Adrenal gland (tissue), 12 donors: ENCODE measurements around the gene ARHGAP21. TPM values are rescaled to one million over a fixed set of nuclear protein-coding genes. Genes with fewer than 3 reads are reported as not detected.
"Not testable (repeated sequence)": the region's sequence is repeated elsewhere in the genome, so short reads cannot be mapped to it uniquely, and the experiment has no call there.

Experiments
- DNase-seq, 7 donors: peaks; one replicate each; pipeline ENCODE4 v3.0.0-alpha.2; 2019 to 2020
- H3K27ac ChIP-seq, 5 donors: fragments of 200-600 bp; sonication (generic) in 4 of 5; 1 replicate in 3 of 5; 2 replicates in 2 of 5; pipeline versions ENCODE4 v1.5.1 to v1.8.0; 2016 to 2020; ENCODE audit warnings: mild to moderate bottlenecking in 1 of 5
- H3K27me3 ChIP-seq: fragments of 200-600 bp; 2 replicates; pipeline ENCODE4 v1.8.0; 2021
- H3K36me3 ChIP-seq, 2 donors: fragments of 200-600 bp; replicated peaks in 1 of 2; 1 replicate in 1 of 2; 2 replicates in 1 of 2; pipeline versions ENCODE4 v1.5.1 to v1.8.0; 2018 to 2022
- H3K4me1 ChIP-seq, 2 donors: fragments of 200-600 bp; replicated peaks in 1 of 2; 1 replicate in 1 of 2; 2 replicates in 1 of 2; pipeline versions ENCODE4 v1.5.1 to v1.8.0; 2018 to 2021
- H3K4me3 ChIP-seq, 4 donors: fragments of 200-600 bp; sonication (generic) in 3 of 4; one replicate each; pipeline ENCODE4 v1.5.1; 2016 to 2018
- H3K9me3 ChIP-seq, 3 donors: fragments of 200-600 bp; sonication (generic) in 1 of 3; replicated peaks in 1 of 3; 1 replicate in 2 of 3; 2 replicates in 1 of 3; pipeline versions ENCODE4 v1.5.1 to v1.8.0; 2016 to 2021
- POLR2A ChIP-seq, 2 donors: fragments of 450-650 bp; IDR thresholded peaks; one replicate each; pipeline ENCODE4 v1.6.1; 2017; ENCODE audit warnings: antibody characterized with exemption in 2 of 2, mild to moderate bottlenecking in 2 of 2, moderate library complexity in 1 of 2
- WGBS, 4 donors: extraction: QIAGEN DNeasy Blood & Tissue Kit in 2 of 4; methylation state at CpG; one replicate each; pipeline versions ENCODE4 v1.1.5 to v1.1.7; 2013 to 2017; 5-methylcytosine and 5-hydroxymethylcytosine counted together
- intact Hi-C, 2 donors: fragments of 100-400 bp; cut with DNase I; formaldehyde crosslinking; loops; one replicate each; pipeline versions ENCODE4 v1.14.1 to v1.15.0; 2022 to 2023
- polyA plus RNA-seq, 3 donors: library from polyadenylated mRNA; stranded (reverse); fragments of 200-250 nt in 2 of 3; fragments of 350-450 nt in 1 of 3; fragmentation: Illumina TruSeq in 1 of 3; extraction: RNeasy Lipid Tissue Mini Kit (QIAGEN cat#74804) in 1 of 3; gene quantifications; one replicate each; pipeline ENCODE4 v1.2.3, GENCODE V29; 2013 to 2014
- total RNA-seq, 9 donors: library from RNA; depleted of rRNA in 4 of 9; stranded (reverse); fragments of >200 nt in 4 of 9; fragments of 120-200 nt in 1 of 9; fragmentation: NEBNext Ultra II Directional in 1 of 9; extraction: Animal tissue kit (Norgen Biotek cat#: 25700) in 1 of 9; gene quantifications; one replicate each; pipeline versions ENCODE4 v1.1.0 to v1.2.4, GENCODE V29; 2013 to 2023
- TF ChIP-seq, protein P1 (sequence below), 6 experiments: fragments of 450-650 bp in 4 of 6; fragments of 200-600 bp in 2 of 6; sonication (generic) in 1 of 6; IDR thresholded peaks; 1 replicate in 5 of 6; 2 replicates in 1 of 6; pipeline versions ENCODE4 v1.5.1 to v1.8.0; 2016 to 2021; ENCODE audit warnings: antibody characterized with exemption in 6 of 6, mild to moderate bottlenecking in 2 of 6, moderate library complexity in 1 of 6
- donor health status: healthy with polysubstance abuse.
- donor health status: Bipolar disorder and iron deficiency.
- donor health status: DM: yes; HTN: yes; CAD: no.
- donor health status: DM: no; HTN: no; CAD: no.
- donor health status: DM: no; HTN: no; CAD: no.
- donor health status: DM: yes; HTN: yes; CAD: no.

Gene ARHGAP21
- total and polyA plus RNA-seq, 12 donors = 45.2 to 160 (median 107) TPM

DNA sequence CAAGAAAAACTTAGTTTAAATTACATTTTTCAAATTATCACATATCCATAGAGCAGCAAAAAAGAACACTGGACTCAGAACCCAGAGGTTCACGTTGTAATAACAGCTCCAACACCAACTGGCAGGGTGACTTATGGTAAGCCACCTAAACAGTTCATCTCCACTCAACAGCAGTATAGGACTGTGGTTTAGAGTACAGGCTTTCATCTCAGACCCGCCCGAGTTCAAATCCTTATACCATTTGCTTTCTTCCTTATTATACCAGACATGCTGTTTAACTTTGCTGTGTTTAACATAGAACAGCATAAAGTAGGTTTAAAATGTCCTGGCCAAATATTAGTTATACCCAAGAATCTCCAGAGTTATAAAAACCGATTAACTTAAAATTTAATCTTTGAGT, 97.9 kb downstream of the ARHGAP21 start:
- WGBS, 4 donors = 95 to 97% (median 95%) methylated on average over 4 of the region's 4 CpGs
- no peak overlapping the region for H3K27ac ChIP-seq
- no peaks in the 10 kb centered on the region for H3K36me3 ChIP-seq
- intact Hi-C loops = loop anchor here in 1 of 2 donors (10.0 kb wide), 1 partner anchor 449 kb away; no protein-coding TSS in a partner anchor
- H3K9me3 ChIP-seq = no peaks in the 10 kb centered on the region
- no peak for TF ChIP-seq POLR2A (IDR thresholded peaks at IDR 0.05)
- TF ChIP-seq, protein P1, sequence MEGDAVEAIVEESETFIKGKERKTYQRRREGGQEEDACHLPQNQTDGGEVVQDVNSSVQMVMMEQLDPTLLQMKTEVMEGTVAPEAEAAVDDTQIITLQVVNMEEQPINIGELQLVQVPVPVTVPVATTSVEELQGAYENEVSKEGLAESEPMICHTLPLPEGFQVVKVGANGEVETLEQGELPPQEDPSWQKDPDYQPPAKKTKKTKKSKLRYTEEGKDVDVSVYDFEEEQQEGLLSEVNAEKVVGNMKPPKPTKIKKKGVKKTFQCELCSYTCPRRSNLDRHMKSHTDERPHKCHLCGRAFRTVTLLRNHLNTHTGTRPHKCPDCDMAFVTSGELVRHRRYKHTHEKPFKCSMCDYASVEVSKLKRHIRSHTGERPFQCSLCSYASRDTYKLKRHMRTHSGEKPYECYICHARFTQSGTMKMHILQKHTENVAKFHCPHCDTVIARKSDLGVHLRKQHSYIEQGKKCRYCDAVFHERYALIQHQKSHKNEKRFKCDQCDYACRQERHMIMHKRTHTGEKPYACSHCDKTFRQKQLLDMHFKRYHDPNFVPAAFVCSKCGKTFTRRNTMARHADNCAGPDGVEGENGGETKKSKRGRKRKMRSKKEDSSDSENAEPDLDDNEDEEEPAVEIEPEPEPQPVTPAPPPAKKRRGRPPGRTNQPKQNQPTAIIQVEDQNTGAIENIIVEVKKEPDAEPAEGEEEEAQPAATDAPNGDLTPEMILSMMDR (IDR thresholded peaks at IDR 0.05) = no peak
- no peak overlapping the region for H3K4me3 ChIP-seq
- peaks cover 0 to 8% of the 10 kb centered on the region in 2 donors for H3K4me1 ChIP-seq
- H3K27me3 ChIP-seq = no peaks in the 10 kb centered on the region
- DNase-seq = no peak

DNA sequence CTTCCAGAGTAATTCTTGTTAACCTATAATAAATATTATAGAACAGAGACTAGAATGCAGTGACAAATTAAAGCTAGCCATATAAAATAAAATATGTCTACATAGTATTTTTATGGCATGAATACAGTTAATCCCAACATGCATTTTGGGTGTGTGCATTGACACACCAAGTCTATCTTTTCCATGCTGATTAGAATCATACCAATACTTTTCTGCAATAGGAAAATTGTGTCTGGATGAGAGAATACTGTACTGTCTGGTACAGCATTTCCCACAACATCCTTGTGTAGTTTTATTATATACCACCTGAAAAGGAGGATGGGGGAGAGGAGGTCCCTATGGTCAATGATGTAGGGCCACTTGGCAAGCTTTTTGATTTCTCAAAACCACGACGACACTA, 100.3 kb downstream of the ARHGAP21 start:
- Histone ChIP-seq H3K4me3 (no peak overlapping the region), H3K36me3 (peaks cover 0 to 6% of the 10 kb centered on the region in 2 donors), H3K27me3 (no peaks in the 10 kb centered on the region), H3K9me3 (no peaks in the 10 kb centered on the region), H3K27ac (no peak overlapping the region), H3K4me1 (peaks cover 0 to 4% of the 10 kb centered on the region in 2 donors)
- 84 to 93% (median 88%) methylated on average over 2 of the region's 2 CpGs for WGBS, 4 donors
- no peak for TF ChIP-seq POLR2A (IDR thresholded peaks at IDR 0.05)
- TF ChIP-seq, protein P1 (IDR thresholded peaks at IDR 0.05) = no peak
- intact Hi-C loops = loop anchor here in 1 of 2 donors (10.0 kb wide), 1 partner anchor 451 kb away; no protein-coding TSS in a partner anchor
- no peak for DNase-seq

GRCh38 chr10:24622781-24623301, 100.8 kb downstream of the ARHGAP21 start:
- no peak for DNase-seq
- intact Hi-C loops = loop anchor here in 1 of 2 donors (10.0 kb wide), 1 partner anchor 452 kb away; no protein-coding TSS in a partner anchor
- 29 to 49% (median 39%) methylated on average over 4 of the region's 4 CpGs for WGBS, 4 donors

GRCh38 chr10:24621035-24621795, 102.5 kb downstream of the ARHGAP21 start:
- DNase-seq, H3K9me3 ChIP-seq, H3K4me1 ChIP-seq, H3K4me3 ChIP-seq, H3K27me3 ChIP-seq, H3K27ac ChIP-seq, H3K36me3 ChIP-seq: not testable (repeated sequence)
- 93 to 98% (median 95%) methylated on average over 4 of the region's 4 CpGs for WGBS, 4 donors
- intact Hi-C loops = loop anchor here in 1 of 2 donors (10.0 kb wide), 1 partner anchor 454 kb away; no protein-coding TSS in a partner anchor

More at GRCh38 chr10:24622781-24623301, 100.8 kb downstream of the ARHGAP21 start:
- no peak for TF ChIP-seq POLR2A (IDR thresholded peaks at IDR 0.05)
- TF ChIP-seq, protein P1 (IDR thresholded peaks at IDR 0.05) = no peak
- Histone ChIP-seq H3K4me1 (peaks cover 0 to 4% of the 10 kb centered on the region in 2 donors), H3K9me3 (no peaks in the 10 kb centered on the region), H3K36me3 (peaks cover 0 to 6% of the 10 kb centered on the region in 2 donors), H3K27ac (no peak overlapping the region), H3K27me3 (no peaks in the 10 kb centered on the region), H3K4me3 (no peak overlapping the region)

DNA sequence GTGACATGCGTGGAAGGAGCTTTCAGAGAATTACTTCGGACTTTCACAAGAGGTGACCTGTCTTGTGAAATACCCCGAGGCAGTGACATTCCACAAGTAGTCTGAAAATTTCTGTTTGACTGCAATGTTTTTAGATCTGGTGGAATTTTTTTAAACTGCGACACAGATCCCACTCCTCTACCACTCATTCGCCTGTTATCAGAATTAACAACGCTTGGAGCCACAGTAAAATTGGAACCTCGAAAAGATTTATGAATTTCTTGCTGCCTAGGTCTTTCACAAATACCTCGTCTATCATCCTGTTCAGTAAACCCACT, 103.7 kb downstream of the ARHGAP21 start:
- intact Hi-C loops = loop anchor here in 1 of 2 donors (10.0 kb wide), 1 partner anchor 455 kb away; no protein-coding TSS in a partner anchor

DNA sequence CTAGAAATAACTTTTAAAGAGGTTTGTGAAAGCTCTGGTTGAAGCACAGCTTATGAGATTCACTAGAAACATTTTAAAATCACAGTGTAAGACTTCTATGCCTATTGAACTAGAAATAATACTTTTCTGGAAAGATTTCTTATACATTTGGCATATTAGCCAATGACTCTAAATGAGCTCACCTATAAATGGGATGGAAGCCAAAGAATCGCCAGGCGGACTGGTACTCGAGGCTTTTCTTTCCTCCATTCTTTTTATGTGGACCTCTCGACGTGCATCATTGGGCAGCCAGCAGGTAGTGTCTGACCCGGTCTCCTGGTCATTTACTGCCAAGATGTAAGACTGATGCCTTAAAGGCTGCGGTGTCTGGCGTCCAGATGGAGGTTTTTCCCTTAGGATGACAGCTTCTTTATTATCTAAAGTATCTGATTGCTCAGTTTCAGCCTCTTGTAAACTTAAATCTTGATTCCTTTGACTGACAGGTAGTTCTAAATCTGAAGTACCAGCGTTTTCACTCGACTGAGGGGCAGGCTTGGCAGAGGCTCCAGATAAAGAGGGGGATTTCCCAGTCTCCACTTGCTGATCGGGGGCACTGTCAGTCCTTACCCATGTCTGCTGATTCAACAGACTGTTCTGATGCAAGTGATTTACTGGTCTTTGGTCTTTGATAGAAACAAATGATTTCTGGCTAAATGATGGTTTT, 104.2 kb downstream of the ARHGAP21 start:
- DNase-seq = not testable (repeated sequence)

More for the DNA sequence above, 103.7 kb downstream of the ARHGAP21 start:
- 80 to 86% (median 86%) methylated on average over 8 of the region's 8 CpGs for WGBS, 4 donors
- H3K27me3 ChIP-seq, H3K4me3 ChIP-seq, H3K27ac ChIP-seq, H3K9me3 ChIP-seq, H3K36me3 ChIP-seq, H3K4me1 ChIP-seq, DNase-seq: not testable (repeated sequence)

More for the DNA sequence above, 104.2 kb downstream of the ARHGAP21 start:
- H3K27ac ChIP-seq, H3K27me3 ChIP-seq, intact Hi-C loops, H3K4me3 ChIP-seq, H3K36me3 ChIP-seq, H3K4me1 ChIP-seq, H3K9me3 ChIP-seq: not testable (repeated sequence)
- WGBS, 4 donors = 77 to 88% (median 83%) methylated on average over 9 to 11 of the region's 11 CpGs
